ENCODE data around the gene WNT11. TPM values are rescaled to one million over a fixed set of nuclear protein-coding genes. Genes with fewer than 3 reads are reported as not detected.

WNT11 gene
- total RNA-seq, 1 donor from 2014 or later: 2.9 TPM

- DNase-seq (ENCODE audit: low spot score): no peak
Observed at GRCh38 chr11:76237914-76238313, 31.6 kb upstream of the WNT11 start.

DNA sequence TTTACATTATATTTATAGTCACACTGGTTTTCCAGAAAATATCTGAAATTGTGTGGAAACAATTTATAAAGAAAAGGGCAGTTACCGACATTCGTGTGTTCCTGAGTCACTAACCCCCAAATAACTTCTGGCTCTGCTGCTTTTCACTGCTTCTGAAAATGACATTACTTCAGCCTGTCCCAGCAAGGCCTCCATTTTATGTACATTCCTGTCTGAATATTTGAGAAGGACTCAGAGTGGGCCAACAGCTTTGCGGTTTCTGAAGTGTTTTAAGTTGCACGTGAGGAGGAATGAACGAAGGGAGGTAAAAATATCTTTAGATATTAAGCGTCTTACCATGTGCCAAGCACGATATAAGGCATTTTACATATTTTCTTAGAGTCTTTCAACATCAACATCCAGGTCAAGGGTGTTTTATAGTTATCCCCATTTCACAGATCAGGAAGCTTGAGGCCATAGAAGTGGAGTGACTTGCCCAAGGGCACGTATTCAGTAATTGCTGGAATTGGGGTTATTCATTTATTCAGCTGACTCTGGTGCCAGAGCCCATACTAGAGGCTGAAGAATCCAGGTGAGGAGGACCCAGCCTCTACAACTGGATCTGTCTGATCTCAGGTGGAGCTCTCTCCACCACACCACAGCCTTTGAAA lies 30.8 kb upstream of the WNT11 start:
- DNase-seq (ENCODE audit: low spot score): peak; percentile 36

GRCh38 chr11:76236092-76236999 lies 30.0 kb upstream of the WNT11 start:
- peak; percentile 76 for DNase-seq (ENCODE audit: low spot score)

GRCh38 chr11:76235233-76236091 lies 29.2 kb upstream of the WNT11 start:
- peak; percentile 97 for DNase-seq (ENCODE audit: low spot score)

- peak; percentile 42 for DNase-seq (ENCODE audit: low spot score)
Observed at GRCh38 chr11:76234416-76235232, 28.3 kb upstream of the WNT11 start.

DNA sequence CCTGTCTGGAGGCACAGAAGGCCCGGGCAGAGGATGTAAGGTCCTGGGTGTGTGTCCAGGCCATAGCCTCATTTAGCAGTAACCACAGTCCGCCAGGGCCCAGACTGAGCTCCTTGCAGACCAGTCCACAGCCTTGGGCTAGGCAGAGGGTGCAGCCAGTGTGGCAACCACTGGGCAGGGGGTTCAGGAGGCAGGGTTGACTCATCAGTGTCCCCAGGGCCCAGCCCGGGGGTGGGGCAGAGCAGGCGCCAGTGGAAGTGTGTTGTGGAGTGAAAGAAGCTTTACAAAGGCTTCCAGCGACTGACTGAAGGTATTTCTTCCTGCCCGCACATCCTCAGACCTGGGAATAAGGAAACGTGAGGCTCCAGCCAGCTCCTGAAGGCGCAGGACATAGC lies 27.7 kb upstream of the WNT11 start:
- no peak for DNase-seq (ENCODE audit: low spot score)

DNA sequence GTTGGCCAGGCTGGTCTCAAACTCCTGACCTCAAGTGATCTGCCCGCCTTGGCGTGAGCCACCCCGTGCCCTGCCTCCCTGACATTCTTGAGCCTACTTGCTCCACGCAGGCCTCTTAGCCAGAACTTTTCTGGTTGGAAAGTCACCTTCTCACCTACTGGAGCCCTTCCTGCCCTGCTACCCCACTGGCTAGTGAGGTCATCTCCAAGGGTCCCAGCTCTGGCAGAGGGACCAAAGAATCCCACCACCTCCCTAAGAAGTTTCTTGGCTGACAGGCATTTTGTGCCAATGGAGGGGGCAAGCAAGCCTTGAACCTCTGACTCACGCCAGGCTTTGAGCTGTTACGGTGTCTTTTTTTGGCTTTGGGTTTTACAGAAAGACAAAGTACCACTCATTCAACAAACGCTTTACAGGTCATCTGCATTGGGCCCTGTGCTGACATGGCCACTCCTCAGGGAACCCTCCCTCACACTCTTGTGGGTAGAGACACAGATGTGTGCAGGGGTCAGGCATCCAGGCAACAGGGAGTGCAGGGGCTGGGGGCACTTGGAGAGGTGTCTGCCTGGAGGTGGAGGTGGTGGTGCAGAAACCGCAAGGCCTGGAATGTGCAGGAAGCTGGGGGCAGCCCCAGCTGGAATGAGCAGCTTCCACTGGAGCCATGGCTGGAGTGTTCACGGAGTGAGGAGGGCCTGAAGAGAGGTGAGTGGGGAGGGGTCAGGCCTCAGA lies 27.1 kb upstream of the WNT11 start:
- DNase-seq (ENCODE audit: low spot score): no peak

DNA sequence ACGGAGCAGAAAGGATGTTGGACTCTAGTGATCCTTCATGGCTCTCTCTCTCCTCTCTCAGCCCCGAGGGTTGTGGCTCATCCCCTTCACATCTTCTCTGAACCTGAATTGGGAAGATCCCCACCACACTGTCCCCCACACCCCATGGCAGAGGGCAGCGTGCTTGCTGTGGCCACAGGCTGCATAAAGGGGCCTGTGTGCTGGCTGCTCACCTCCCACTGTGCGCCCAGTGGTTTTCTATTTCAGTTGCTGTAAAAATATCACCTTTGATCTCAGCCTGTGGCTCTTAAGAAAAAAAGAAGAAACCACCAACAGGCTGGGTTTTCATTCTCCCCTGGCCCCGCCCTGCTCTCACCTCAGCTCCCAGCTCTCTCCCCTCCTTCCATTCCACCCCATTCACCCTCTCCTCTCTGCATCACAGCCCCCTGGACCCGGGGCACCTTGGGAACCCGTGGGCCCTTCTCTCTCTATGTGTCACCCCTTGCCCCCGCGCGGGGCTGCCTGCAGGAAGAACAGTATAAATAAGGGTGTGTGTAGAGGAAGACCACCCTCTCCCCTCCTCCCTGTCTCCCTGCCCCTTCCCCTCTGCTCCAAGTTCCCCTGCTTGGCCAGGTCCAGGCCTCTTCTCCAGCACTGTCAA lies 25.8 kb upstream of the WNT11 start:
- DNase-seq (ENCODE audit: low spot score): no peak

- DNase-seq (ENCODE audit: low spot score): no peak
Observed at GRCh38 chr11:76231121-76231738, 24.9 kb upstream of the WNT11 start.

DNA sequence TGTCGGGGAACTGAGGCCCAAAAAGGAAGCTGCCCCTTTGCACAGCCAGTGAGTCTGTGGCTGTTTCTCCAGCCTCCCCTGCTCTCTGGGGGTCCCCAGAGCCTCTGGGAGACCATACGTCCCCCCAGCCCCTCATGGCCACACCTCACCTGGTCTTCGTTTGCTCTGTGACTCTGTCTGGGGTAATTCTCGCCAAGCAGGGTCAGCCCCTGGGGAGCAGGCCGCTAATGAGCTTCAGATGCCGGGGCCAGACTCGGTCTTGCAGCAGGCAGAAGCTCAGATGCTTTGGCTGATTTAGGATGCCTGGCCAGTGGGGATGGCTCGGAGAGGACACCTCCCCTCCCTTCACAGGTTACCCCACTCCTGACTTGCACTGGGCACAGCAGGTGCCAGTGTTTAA lies 24.1 kb upstream of the WNT11 start:
- DNase-seq (ENCODE audit: low spot score): no peak

DNA sequence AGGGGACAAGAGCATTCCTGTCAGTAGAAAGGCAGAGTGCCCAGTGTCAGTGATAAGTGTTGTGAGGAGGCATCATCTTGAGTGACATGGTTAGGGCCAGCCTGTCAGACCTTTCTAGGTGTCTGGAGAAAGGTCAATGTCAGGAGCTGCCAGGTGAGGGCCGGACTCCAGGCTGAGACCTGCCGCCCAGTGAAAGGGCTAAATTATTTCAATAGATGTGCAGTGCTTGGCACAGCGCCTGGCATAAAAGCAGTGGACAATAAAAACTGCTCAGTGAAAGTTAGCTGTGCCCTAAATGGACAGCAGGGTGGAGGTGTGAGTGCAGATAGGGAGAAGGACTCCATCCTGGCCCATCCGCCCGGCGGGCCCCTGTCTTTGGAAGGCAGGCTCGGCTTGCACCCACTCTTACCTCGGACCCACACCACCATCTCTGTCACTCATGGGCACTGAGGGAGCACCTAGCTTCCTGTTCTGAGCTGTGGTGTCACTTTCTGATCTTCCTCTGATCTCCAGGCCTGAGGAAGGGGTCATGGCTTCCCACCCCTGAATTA lies 23.5 kb upstream of the WNT11 start:
- no peak for DNase-seq (ENCODE audit: low spot score)

- DNase-seq (ENCODE audit: low spot score): no peak
Observed at GRCh38 chr11:76228875-76229149, 22.5 kb upstream of the WNT11 start.

GRCh38 chr11:76228071-76228874 lies 22.0 kb upstream of the WNT11 start:
- DNase-seq (ENCODE audit: low spot score): no peak

- no peak for DNase-seq (ENCODE audit: low spot score)
Observed at GRCh38 chr11:76226626-76227025, 20.3 kb upstream of the WNT11 start.

GRCh38 chr11:76225122-76225611 lies 18.9 kb upstream of the WNT11 start:
- no peak for DNase-seq (ENCODE audit: low spot score)

- no peak for DNase-seq (ENCODE audit: low spot score)
Observed at GRCh38 chr11:76224461-76225121, 18.3 kb upstream of the WNT11 start.

GRCh38 chr11:76221365-76221764 lies 15.1 kb upstream of the WNT11 start:
- DNase-seq (ENCODE audit: low spot score): no peak

DNA sequence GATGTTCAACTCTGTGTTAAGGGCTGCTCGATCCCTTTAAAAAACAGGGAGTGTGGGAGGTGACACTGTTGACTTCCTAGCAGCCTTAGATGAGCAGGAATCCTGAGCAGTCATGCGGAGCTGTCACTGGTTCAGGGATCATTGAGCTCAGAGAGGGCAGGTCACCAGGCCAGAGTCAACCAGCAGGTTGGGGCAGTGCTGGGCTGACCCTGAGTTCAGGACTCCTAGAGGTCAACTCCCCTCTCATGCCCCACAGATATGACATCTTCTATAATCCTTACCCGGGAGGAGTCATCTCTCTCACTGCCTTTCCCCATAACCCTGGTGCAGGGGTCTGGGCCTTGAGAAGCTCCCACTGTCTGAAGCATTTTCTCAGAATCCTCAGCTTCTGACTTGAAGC lies 12.9 kb upstream of the WNT11 start:
- no peak for DNase-seq (ENCODE audit: low spot score)

All from umbilical cord (tissue), 2 donors.